Body of pancreas (tissue), 4 donors: ENCODE results near the gene SP110. TPM values are rescaled to one million over a fixed set of nuclear protein-coding genes. Genes with fewer than 3 reads are reported as not detected.
"Not testable (repeated sequence)": the region's sequence is repeated elsewhere in the genome, so short reads cannot be mapped to it uniquely, and the experiment has no call there.

Experiments
- ATAC-seq: fragments of 150-250 bp; one replicate; pipeline ENCODE4 v1.9.1; 2016
- DNase-seq, 4 donors: peaks; one replicate each; pipeline ENCODE4 v3.0.0-alpha.2; 2019
- H3K27ac ChIP-seq, 4 donors: fragments of 200-600 bp; sonication (generic); 1 replicate in 3 of 4; 2 replicates in 1 of 4; pipeline versions ENCODE4 v1.5.1 to v1.6.1; 2016 to 2019; ENCODE audit warnings: mild to moderate bottlenecking in 1 of 4, mixed read lengths in 1 of 4, moderate library complexity in 1 of 4
- H3K27me3 ChIP-seq, 2 donors: fragments of 200-600 bp; sonication (generic); one replicate each; pipeline ENCODE4 v1.6.0; 2016; ENCODE audit warnings: mild to moderate bottlenecking in 1 of 2
- H3K36me3 ChIP-seq, 2 donors: fragments of 200-600 bp; sonication (generic); replicated peaks in 1 of 2; 2 replicates each; pipeline ENCODE4 v1.5.1; 2016; ENCODE audit warnings: low read depth in 2 of 2; ENCODE audit not compliant: insufficient read depth in 1 of 2
- H3K4me1 ChIP-seq: fragments of 200-600 bp; sonication (generic); one replicate; pipeline ENCODE4 v1.6.0; 2016
- H3K4me3 ChIP-seq, 2 donors: fragments of 200-600 bp; sonication (generic); 1 replicate in 1 of 2; 2 replicates in 1 of 2; pipeline ENCODE4 v1.5.1; 2016 to 2019
- H3K9me3 ChIP-seq, 3 donors: fragments of 200-600 bp; sonication (generic); 1 replicate in 2 of 3; 2 replicates in 1 of 3; pipeline ENCODE4 v1.5.1; 2016
- CTCF ChIP-seq, 7 experiments: fragments of 450-650 bp in 4 of 7; fragments of 200-600 bp in 3 of 7; sonication (generic) in 3 of 7; IDR thresholded peaks; one replicate each; pipeline ENCODE4 v1.5.1; 2016 to 2019; ENCODE audit warnings: antibody characterized with exemption in 7 of 7
- POLR2A ChIP-seq, 3 donors: fragments of 450-650 bp; IDR thresholded peaks; one replicate each; pipeline ENCODE4 v1.6.1; 2016; ENCODE audit warnings: antibody characterized with exemption in 3 of 3, mild to moderate bottlenecking in 2 of 3
- WGBS, 2 donors: methylation state at CpG; one replicate each; pipeline ENCODE4 v1.1.5; 2017; 5-methylcytosine and 5-hydroxymethylcytosine counted together
- intact Hi-C: fragments of 100-400 bp; cut with DNase I; formaldehyde crosslinking; loops from one replicate; pipeline ENCODE4 v1.15.1; 2023
- total RNA-seq, 2 donors: library from RNA; depleted of rRNA; stranded (reverse); fragments of >200 nt; gene quantifications; one replicate each; pipeline ENCODE4 v1.1.0, GENCODE V29; 2016

The SP110 gene
- total RNA-seq, 2 donors from 2014 or later: 9.9 to 12.9 TPM

GRCh38 chr2:230266638-230267037, 46.9 kb upstream of the SP110 start:
- no peak for ATAC-seq
- Histone ChIP-seq H3K36me3 (no peaks in the 10 kb centered on the region), H3K9me3 (no peaks in the 10 kb centered on the region), H3K4me3 (no peak overlapping the region), H3K4me1 (no peaks in the 10 kb centered on the region), H3K27ac (no peak overlapping the region), H3K27me3 (no peaks in the 10 kb centered on the region)
- intact Hi-C loops: no loop called here
- DNase-seq: no peak
- 73 to 84% methylated on average over 4 of the region's 4 CpGs for WGBS, 2 donors
- TF ChIP-seq CTCF (IDR thresholded peaks at IDR 0.05) (no peak), POLR2A (IDR thresholded peaks at IDR 0.05) (no peak)

GRCh38 chr2:230264945-230265344, 45.2 kb upstream of the SP110 start:
- 43 to 48% methylated on average over 4 of the region's 4 CpGs for WGBS, 2 donors
- intact Hi-C loops, H3K4me3 ChIP-seq, H3K4me1 ChIP-seq, H3K9me3 ChIP-seq, H3K27ac ChIP-seq, H3K27me3 ChIP-seq, DNase-seq, H3K36me3 ChIP-seq, ATAC-seq: not testable (repeated sequence)

GRCh38 chr2:230262246-230262645, 42.5 kb upstream of the SP110 start:
- intact Hi-C loops: no loop called here
- no peak for TF ChIP-seq POLR2A (IDR thresholded peaks at IDR 0.05)
- no peak for TF ChIP-seq CTCF (IDR thresholded peaks at IDR 0.05)
- no peaks in the 10 kb centered on the region for H3K4me1 ChIP-seq

GRCh38 chr2:230258483-230258882, 38.7 kb upstream of the SP110 start:
- no peak overlapping the region for H3K27ac ChIP-seq
- H3K27me3 ChIP-seq: no peaks in the 10 kb centered on the region
- H3K4me3 ChIP-seq: no peak overlapping the region
- ATAC-seq (no peak), DNase-seq (no peak)
- 55 to 56% methylated on average over 4 of the region's 4 CpGs for WGBS, 2 donors
- H3K36me3 ChIP-seq: no peaks in the 10 kb centered on the region
- peaks cover 0 to 3% (median 0%) of the 10 kb centered on the region in 3 donors for H3K9me3 ChIP-seq
- intact Hi-C loops: no loop called here
- TF ChIP-seq POLR2A (IDR thresholded peaks at IDR 0.05) (no peak), CTCF (IDR thresholded peaks at IDR 0.05) (no peak)
- no peaks in the 10 kb centered on the region for H3K4me1 ChIP-seq

More at GRCh38 chr2:230262246-230262645, 42.5 kb upstream of the SP110 start:
- DNase-seq (no peak), ATAC-seq (no peak)
- peaks cover 0 to 3% (median 0%) of the 10 kb centered on the region in 3 donors for H3K9me3 ChIP-seq
- no peaks in the 10 kb centered on the region for H3K36me3 ChIP-seq
- no peak overlapping the region for H3K4me3 ChIP-seq
- no peak overlapping the region for H3K27ac ChIP-seq
- H3K27me3 ChIP-seq: no peaks in the 10 kb centered on the region
- WGBS, 2 donors: 59 to 76% methylated on average over 5 of the region's 5 CpGs

GRCh38 chr2:230256733-230257332, 37.0 kb upstream of the SP110 start:
- intact Hi-C loops: no loop called here
- H3K4me3 ChIP-seq: no peak overlapping the region

More at GRCh38 chr2:230256733-230257332, 37.0 kb upstream of the SP110 start:
- Histone ChIP-seq H3K9me3 (peaks cover 0 to 3% (median 0%) of the 10 kb centered on the region in 3 donors), H3K36me3 (no peaks in the 10 kb centered on the region), H3K4me1 (no peaks in the 10 kb centered on the region), H3K27me3 (no peaks in the 10 kb centered on the region), H3K27ac (no peak overlapping the region)
- WGBS, 2 donors: 42 to 44% methylated on average over 3 of the region's 3 CpGs
- DNase-seq (no peak), ATAC-seq (no peak)
- no peak for TF ChIP-seq CTCF (IDR thresholded peaks at IDR 0.05)
- no peak for TF ChIP-seq POLR2A (IDR thresholded peaks at IDR 0.05)
